ENCODE results near the gene FUBP1. TPM values are rescaled to one million over a fixed set of nuclear protein-coding genes. Genes with fewer than 3 reads are reported as not detected.

The FUBP1 gene
- total and polyA plus RNA-seq, 2 donors (not counting 1 experiment from before 2014, with no cell fraction given) = 95.8 to 249 TPM

DNA sequence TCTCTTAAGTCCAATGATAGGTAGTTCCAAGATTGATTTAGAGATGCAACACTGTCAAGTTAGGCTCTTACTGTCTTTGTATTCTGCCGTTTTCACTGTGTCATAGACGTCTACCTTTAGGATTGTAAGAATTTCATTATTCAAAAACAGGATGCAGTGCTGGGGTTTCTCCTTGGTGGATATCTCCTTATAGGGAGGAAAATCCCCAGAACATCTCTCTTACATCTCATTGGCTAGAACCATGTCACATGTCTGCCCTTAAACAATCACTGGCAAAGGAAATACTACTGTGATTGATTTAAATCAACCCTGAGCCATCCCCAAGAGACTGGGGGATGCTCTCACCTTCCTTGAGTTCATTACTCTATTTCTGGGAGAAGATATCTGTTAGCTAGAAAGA, 10.9 kb upstream of the FUBP1 start:
- Histone ChIP-seq H3K4me3 (ENCODE audit: control extremely low read depth in 1 of 5, extremely low read depth in 1 of 5, insufficient read depth in 1 of 5, low read depth in 2 of 5, low read length in 4 of 5) (no peak overlapping the region), H3K4me1 (ENCODE audit: control insufficient read depth in 2 of 2, insufficient read depth in 2 of 2, low read length in 2 of 2) (no peaks in the 10 kb centered on the region), H4K20me1 (ENCODE audit: control insufficient read depth, insufficient read depth, low read length, poor library complexity, severe bottlenecking) (no peaks in the 10 kb centered on the region), H3K9me3 (ENCODE audit: control extremely low read depth in 1 of 3, control insufficient read depth in 2 of 3, insufficient read depth in 1 of 3, low read length in 2 of 3) (no peaks in the 10 kb centered on the region), H3K79me2 (ENCODE audit: control insufficient read depth, insufficient read depth, low read length) (peaks cover 42% of the 10 kb centered on the region), H3K9ac (ENCODE audit: low read length) (no peak overlapping the region), H3K27ac (ENCODE audit: low read length in 2 of 2) (no peak overlapping the region), H3K27me3 (replicated peaks in 1 of 4; ENCODE audit: control extremely low read depth in 1 of 4, control insufficient read depth in 3 of 4, insufficient read depth in 4 of 4, low read length in 3 of 4) (no peaks in the 10 kb centered on the region), H3K36me3 (replicated peaks in 1 of 2; ENCODE audit: control extremely low read depth in 1 of 2, control insufficient read depth in 1 of 2, extremely low read depth in 1 of 2, insufficient read depth in 2 of 2, low read length in 1 of 2) (peaks cover 1 to 2% of the 10 kb centered on the region in 2 experiments), H2AFZ (ENCODE audit: insufficient read depth, low read depth, low read length, poor library complexity, severe bottlenecking) (no peak overlapping the region), H3K4me2 (replicated peaks; ENCODE audit: low read depth, low read length, poor library complexity, severe bottlenecking) (no peak overlapping the region)
- H3K27ac Mint-ChIP-seq = no peak overlapping the region
- intact Hi-C loops (cut with micrococcal nuclease) = no loop called here
- no peaks in the 10 kb centered on the region for H3K27me3 Mint-ChIP-seq
- ATAC-seq (ENCODE audit: low read depth) (no peak), DNase-seq (no peak)
- no peaks in the 10 kb centered on the region for H3K9me3 Mint-ChIP-seq (ENCODE audit: insufficient read depth)
- no peak overlapping the region for H3K4me3 Mint-ChIP-seq
- no CpG with 5 or more reads among the region's 2 CpGs for WGBS (ENCODE audit: insufficient coverage)
- POLR2A ChIA-PET = no interaction called here
- H3K4me1 Mint-ChIP-seq = peaks cover 13% of the 10 kb centered on the region
- CTCF ChIA-PET = no interaction called here
- TF ChIP-seq, protein P1, sequence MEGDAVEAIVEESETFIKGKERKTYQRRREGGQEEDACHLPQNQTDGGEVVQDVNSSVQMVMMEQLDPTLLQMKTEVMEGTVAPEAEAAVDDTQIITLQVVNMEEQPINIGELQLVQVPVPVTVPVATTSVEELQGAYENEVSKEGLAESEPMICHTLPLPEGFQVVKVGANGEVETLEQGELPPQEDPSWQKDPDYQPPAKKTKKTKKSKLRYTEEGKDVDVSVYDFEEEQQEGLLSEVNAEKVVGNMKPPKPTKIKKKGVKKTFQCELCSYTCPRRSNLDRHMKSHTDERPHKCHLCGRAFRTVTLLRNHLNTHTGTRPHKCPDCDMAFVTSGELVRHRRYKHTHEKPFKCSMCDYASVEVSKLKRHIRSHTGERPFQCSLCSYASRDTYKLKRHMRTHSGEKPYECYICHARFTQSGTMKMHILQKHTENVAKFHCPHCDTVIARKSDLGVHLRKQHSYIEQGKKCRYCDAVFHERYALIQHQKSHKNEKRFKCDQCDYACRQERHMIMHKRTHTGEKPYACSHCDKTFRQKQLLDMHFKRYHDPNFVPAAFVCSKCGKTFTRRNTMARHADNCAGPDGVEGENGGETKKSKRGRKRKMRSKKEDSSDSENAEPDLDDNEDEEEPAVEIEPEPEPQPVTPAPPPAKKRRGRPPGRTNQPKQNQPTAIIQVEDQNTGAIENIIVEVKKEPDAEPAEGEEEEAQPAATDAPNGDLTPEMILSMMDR (IDR thresholded peaks at IDR 0.05) = no peak
- no peak for TF ChIP-seq EZH2 (IDR thresholded peaks at IDR 0.05; ENCODE audit: borderline replicate concordance, insufficient read depth, low read depth, low read length, poor library complexity, severe bottlenecking)

DNA sequence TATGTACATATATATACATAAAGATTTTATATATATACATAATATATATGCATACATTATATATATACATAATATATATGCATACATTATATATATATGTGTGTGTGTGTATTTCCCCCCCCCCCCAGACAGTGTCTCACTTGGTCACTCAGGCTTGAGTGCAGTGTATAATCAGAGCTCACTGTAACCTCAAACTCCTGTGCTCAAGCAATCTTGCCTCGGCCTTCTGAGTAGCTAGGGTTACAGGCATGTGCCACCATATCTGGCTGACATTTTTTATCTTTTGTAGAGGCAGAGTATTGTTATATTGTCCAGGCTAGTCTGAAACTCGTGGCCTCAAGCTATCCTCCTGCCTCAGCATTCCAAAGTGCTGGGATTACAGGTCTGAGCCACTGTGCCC, 9.0 kb upstream of the FUBP1 start:
- Histone ChIP-seq H4K20me1 (ENCODE audit: control insufficient read depth, insufficient read depth, low read length, poor library complexity, severe bottlenecking) (no peaks in the 10 kb centered on the region), H3K36me3 (replicated peaks in 1 of 2; ENCODE audit: control extremely low read depth in 1 of 2, control insufficient read depth in 1 of 2, extremely low read depth in 1 of 2, insufficient read depth in 2 of 2, low read length in 1 of 2) (peaks cover 2 to 5% of the 10 kb centered on the region in 2 experiments), H3K4me3 (ENCODE audit: control extremely low read depth in 1 of 5, extremely low read depth in 1 of 5, insufficient read depth in 1 of 5, low read depth in 2 of 5, low read length in 4 of 5) (no peak overlapping the region), H3K9ac (ENCODE audit: low read length) (no peak overlapping the region), H3K27me3 (replicated peaks in 1 of 4; ENCODE audit: control extremely low read depth in 1 of 4, control insufficient read depth in 3 of 4, insufficient read depth in 4 of 4, low read length in 3 of 4) (no peaks in the 10 kb centered on the region), H3K4me2 (replicated peaks; ENCODE audit: low read depth, low read length, poor library complexity, severe bottlenecking) (no peak overlapping the region), H3K79me2 (ENCODE audit: control insufficient read depth, insufficient read depth, low read length) (peaks cover 39% of the 10 kb centered on the region), H3K9me3 (ENCODE audit: control extremely low read depth in 1 of 3, control insufficient read depth in 2 of 3, insufficient read depth in 1 of 3, low read length in 2 of 3) (no peaks in the 10 kb centered on the region), H2AFZ (ENCODE audit: insufficient read depth, low read depth, low read length, poor library complexity, severe bottlenecking) (no peak overlapping the region), H3K4me1 (ENCODE audit: control insufficient read depth in 2 of 2, insufficient read depth in 2 of 2, low read length in 2 of 2) (no peaks in the 10 kb centered on the region), H3K27ac (ENCODE audit: low read length in 2 of 2) (no peak overlapping the region)
- intact Hi-C loops (cut with micrococcal nuclease) = no loop called here
- no peak overlapping the region for H3K4me3 Mint-ChIP-seq
- ChIA-PET CTCF (no interaction called here), POLR2A (no interaction called here)
- no peak for DNase-seq
- no peaks in the 10 kb centered on the region for H3K9me3 Mint-ChIP-seq (ENCODE audit: insufficient read depth)
- WGBS (ENCODE audit: insufficient coverage) = 90% methylated on average over 1 of the region's 2 CpGs
- no peak overlapping the region for H3K27ac Mint-ChIP-seq
- no peaks in the 10 kb centered on the region for H3K27me3 Mint-ChIP-seq
- H3K4me1 Mint-ChIP-seq = peaks cover 12% of the 10 kb centered on the region
- no peak for ATAC-seq (ENCODE audit: low read depth)
- TF ChIP-seq EZH2 (IDR thresholded peaks at IDR 0.05; ENCODE audit: borderline replicate concordance, insufficient read depth, low read depth, low read length, poor library complexity, severe bottlenecking) = no peak
- TF ChIP-seq, protein P1 (IDR thresholded peaks at IDR 0.05) = no peak
